Measurements from ENCODE around the gene HEATR5A.
"Not testable (repeated sequence)": the region's sequence is repeated elsewhere in the genome, so short reads cannot be mapped to it uniquely, and the experiment has no call there.

HEATR5A gene

GRCh38 chr14:31326111-31326510, 94.2 kb downstream of the HEATR5A start:
- DNase-seq (ENCODE audit: low spot score): peak; percentile 19

GRCh38 chr14:31323419-31323818, 96.9 kb downstream of the HEATR5A start:
- DNase-seq (ENCODE audit: low spot score): no peak

DNA sequence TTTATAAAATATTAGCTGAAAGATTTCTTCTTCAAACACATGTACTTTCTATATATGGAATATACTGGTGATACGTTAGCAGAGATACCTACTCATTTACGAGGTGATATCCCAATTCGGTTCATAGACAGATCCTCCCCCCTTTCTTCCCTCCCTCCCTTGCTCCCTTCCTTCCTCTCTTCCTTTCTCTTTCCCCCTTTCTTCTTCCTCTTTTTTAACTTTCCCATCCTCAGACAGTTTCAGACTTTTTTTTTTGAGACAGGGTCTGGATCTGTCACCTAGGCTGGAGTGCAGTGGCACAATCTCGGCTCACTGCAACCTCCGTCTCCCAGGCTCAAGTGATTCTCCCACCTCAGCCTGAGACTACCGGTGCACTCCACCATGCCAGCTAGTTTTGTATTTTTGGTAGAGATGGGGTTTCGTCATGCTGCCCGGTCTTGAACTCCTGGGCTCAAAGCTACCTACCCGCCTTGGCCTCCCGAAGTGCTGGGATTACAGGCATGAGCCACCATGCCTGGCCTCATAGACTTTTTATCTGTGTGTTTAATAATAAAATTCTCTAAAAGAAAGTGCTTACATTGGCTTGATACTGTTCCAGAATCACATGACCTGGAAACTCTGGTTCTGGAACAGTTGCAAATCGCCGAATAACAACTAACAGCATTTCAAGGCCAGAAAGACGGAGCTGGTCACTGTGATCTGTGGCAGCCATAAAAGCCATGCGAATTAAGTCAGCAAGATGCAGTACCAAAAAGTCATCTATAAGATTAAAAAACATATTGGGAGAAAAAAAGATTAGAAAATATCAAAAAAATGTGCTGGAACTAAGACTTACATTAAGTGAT, 99.2 kb downstream of the HEATR5A start:
- no peak for DNase-seq (ENCODE audit: low spot score)

DNA sequence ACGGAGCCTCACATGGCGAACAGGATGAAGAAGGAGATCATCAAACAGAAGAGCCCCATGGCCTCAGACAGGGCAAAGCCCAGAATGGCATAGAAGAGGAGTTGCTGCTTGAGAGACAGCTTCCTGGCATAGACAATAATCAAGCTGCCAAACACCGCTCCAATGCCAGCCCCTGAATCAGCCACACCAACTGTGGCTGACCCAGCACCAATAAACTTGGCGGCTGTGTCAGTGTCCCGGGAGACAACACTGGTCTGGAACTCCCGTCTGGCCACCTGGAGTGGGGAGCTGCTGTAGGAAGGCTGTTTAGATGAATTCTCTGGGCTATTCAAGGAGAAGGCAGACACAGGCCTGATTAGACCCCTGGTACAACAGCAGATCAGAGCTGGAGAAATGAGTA, 100.1 kb downstream of the HEATR5A start:
- DNase-seq (ENCODE audit: low spot score): no peak

- DNase-seq (ENCODE audit: low spot score): no peak
Observed at GRCh38 chr14:31319701-31320100, 100.6 kb downstream of the HEATR5A start.

DNA sequence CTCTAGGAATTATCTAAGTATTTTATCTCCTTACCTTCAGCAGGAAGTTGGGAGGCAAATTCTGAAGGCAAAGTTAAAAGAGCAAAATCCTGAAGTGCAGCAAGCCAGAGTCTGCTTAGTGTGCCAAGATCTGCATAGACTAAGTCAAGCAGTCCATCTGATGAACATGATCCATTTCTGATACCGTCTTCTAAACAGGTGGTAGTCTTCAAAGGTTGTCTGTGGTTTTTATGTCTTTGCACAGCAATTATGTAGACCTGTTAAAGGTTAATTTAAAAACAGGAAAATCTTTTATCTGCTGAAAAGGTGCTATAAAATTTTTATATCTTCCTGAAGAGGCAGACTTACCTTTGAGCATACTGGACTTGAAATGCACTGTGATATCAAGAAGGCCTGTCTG, 107.4 kb downstream of the HEATR5A start:
- no peak for DNase-seq (ENCODE audit: low spot score)

DNA sequence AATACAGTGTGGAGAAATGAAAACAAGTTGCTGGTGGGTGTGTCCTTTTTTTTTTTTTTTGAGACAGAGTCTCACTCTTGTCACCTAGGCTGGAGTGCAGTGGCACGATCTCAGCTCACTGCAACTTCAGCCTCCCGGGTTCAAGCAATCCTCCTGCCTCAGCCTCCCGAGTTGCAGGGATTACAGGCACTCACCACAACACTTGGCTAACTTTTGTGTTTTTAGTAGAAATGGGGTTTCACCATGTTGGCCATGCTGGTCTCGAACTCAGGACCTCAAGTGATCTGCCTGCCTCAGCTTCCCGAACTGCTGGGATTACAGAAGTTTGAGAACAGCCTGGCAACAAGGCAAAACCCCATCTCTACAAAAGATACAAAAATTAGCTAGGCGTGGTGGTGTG, 108.0 kb downstream of the HEATR5A start:
- DNase-seq (ENCODE audit: low spot score): not testable (repeated sequence)

- no peak for DNase-seq (ENCODE audit: low spot score)
Observed at GRCh38 chr14:31307618-31308017, 112.7 kb downstream of the HEATR5A start.

- no peak for DNase-seq (ENCODE audit: low spot score)
Observed at GRCh38 chr14:31307198-31307597, 113.2 kb downstream of the HEATR5A start.

DNA sequence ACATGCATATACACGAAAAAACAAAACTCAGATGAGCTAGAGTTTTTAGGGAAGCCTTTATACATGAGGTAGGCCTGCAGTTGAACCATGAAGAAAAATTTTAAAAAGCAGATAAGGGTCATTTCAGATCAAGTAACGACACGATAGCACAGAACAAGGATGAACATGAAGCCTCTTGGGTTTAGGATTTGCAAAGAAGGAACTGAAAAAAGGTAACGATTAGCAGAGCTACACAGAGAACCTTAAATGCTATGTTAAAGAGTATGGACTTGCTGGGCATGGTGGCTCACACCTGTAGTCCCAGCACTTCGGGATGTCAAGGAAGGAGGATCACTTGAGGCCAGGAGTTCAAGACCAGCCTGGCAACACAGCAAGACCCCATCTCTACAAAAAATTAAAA, 116.7 kb downstream of the HEATR5A start:
- no peak for DNase-seq (ENCODE audit: low spot score)

DNA sequence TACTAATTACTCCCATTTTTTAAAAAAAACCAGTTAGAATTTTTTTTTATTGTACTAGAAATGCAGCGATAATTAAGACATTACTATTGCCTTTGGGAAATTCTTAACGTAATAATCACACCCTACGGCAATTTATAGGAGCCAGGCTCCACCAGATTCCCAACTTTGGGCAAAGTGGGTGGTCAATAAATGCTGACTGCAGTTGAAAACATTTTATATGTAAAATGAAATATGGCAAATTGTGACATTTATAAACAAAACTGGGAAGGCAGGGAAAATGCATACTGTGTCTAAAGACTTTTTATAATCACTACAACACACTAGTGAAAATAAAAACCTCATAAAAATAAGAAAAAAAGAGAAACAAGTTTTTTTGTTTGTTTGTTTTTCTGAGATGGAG, 119.5 kb downstream of the HEATR5A start:
- no peak for DNase-seq (ENCODE audit: low spot score)

DNA sequence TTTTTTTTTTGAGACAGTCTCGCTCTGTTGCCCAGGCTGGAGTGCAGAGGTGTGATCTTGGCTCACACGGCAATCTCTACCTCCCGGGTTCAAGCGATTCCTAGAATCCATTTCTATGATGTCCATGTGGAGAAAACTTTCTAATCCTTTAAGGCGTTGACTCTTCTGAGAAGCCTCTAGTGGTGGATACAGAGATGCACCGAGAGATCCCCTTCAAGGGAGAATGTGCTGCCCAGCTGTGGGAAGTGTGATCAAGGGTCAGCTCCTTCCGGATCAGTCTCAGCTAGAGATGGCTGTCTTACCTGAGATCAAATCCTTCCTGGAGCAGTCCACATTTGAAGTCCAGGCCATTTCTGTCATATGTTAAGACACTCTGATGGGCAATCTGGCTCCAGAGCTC, 120.1 kb downstream of the HEATR5A start:
- no peak for DNase-seq (ENCODE audit: low spot score)

GRCh38 chr14:31297701-31298344, 122.5 kb downstream of the HEATR5A start:
- peak; percentile 28 for DNase-seq (ENCODE audit: low spot score)

DNA sequence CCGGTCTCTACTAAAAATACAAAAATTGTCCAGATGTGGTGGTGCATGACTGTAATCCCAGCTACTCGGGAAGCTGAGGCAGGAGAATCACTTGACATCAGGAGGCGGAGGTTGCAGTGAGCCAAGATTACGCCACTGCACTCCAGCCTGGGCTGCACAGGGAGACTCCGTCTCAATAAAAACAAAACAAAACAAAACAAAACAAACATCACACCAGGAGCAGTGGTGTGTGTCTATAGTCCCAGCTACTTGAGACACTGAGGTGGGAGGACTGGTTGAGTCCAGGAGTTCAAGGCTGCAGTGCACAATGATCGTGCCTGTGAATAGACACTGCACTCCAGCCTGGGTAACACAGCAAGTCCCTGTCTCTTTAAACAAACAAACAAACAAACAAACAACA, 123.2 kb downstream of the HEATR5A start:
- no peak for DNase-seq (ENCODE audit: low spot score)

DNA sequence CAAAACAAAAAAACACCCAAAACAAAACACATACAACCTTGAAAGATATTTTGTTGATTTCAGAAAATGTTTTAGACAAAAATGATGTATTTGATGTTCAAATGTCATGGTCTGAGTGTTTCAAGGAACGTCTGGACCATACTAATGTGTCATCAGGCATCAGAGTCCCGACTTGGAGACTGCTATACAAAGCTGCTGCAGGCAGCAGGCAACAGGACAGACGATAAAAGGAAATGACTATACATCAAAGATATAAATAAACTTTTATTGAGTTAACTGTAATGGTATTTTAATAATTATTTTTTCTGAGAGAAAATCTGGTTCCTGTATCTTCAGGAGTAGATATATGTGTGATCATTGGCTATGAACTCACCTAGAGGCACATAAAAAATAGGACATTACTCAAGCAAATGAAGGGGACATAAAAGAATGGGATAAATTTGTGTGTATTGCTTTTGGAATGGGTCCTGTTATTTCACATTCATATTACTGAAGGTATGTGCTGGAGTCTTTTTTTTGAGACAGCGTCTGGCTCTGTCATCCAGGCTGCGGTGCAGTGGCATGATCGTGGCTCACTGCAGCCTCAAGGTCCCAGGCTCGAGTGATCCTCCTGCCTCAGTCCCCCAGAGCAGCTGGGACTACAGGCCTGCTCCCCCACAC, 125.5 kb downstream of the HEATR5A start:
- DNase-seq (ENCODE audit: low spot score): no peak

DNA sequence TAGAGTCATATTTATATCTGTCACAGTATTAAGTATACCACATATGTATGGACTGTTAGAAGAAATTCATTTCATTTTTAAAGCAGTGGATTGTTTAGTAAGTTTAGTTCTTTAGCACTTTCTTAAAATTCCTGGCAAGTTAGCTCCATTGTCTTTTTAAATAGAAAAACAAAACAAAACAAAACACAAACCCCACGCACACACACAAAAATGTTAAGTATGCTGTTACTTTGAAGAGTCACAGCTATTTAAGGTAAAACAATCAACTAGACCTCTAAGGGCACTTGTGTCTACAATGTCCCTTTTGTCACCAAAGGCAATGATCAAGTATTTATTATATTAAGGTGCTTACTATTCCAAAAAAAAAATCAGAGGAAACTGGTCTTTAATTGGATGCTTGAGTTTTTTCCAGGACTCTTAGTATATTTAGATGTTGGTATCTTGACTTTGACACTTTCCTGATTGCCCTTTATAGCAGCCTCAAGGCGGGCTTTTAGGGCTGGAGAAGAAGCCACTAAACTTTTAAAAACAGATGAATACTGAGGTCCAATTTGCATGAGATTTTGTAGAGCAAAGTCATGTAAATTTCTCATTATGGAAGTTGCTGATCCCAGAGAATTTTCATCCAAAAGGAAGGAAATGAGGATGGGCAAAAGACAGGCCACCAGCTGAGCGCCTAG, 127.3 kb downstream of the HEATR5A start:
- no peak for DNase-seq (ENCODE audit: low spot score)

- no peak for DNase-seq (ENCODE audit: low spot score)
Observed at GRCh38 chr14:31291210-31291609, 129.1 kb downstream of the HEATR5A start.

GRCh38 chr14:31287294-31287972, 132.9 kb downstream of the HEATR5A start:
- DNase-seq (ENCODE audit: low spot score): no peak

DNA sequence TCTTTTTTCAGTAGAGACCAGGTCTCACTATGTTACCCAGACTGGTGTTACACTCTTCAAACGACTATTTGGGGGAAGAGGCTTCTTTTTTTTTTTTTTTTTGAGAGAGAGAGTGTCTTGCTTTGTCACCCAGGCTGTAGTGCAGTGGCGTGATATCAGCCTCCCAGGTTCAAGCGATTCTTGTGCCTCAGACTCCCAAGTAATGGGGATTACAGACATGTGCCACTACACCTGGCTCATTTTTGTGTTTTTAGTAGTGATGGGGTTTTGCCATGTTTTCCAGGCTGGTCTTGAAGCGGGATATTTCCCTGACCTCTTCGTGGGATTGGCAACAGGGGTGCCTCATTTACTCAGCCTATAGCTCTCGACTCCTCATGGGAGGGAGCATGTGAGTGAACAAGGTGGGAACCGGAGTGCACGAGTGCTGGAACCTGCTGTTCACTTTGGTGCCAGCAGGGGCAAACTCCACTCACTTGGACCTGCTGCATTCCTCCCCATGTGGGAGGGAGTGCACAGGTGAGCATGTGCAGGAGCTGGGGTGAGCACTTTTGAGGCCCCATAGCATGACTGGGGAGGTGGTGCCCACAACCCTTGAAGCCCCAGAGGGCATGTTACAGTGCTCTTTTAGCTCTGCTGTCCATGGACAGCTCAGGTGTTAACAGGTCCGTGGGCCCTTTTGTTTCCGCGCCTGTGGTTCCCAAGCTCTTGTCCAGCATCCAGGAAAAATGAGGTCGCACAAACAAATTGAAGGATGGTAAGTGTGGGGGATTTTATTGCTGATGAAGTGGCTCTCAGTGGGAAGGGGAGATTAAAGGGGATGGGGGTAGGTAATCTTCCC, 133.7 kb downstream of the HEATR5A start:
- DNase-seq (ENCODE audit: low spot score): no peak

- no peak for DNase-seq (ENCODE audit: low spot score)
Observed at GRCh38 chr14:31283578-31284252, 136.6 kb downstream of the HEATR5A start.
